ENCODE measurements around the gene SH3D19.

- TF ChIP-seq ZSCAN20 (CRISPR knock-in tag; IDR thresholded peaks at IDR 0.05): no peak
- no peak for TF ChIP-seq CTCF (IDR thresholded peaks at IDR 0.05)
- no peak for TF ChIP-seq MAZ (IDR thresholded peaks at IDR 0.05; ENCODE audit: borderline replicate concordance, low read depth, low read length)
- TF ChIP-seq HOXB13 (CRISPR knock-in tag; IDR thresholded peaks at IDR 0.05; ENCODE audit: low read depth): no peak
- no peak for TF ChIP-seq POLR2A (IDR thresholded peaks at IDR 0.05; ENCODE audit: low read length)
- no peak for TF ChIP-seq JUN (IDR thresholded peaks at IDR 0.05)
- no peak for TF ChIP-seq JUNB (IDR thresholded peaks at IDR 0.05)
- TF ChIP-seq RAD21 (conservative IDR thresholded peaks at IDR 0.05 in 1 of 2, IDR thresholded peaks at IDR 0.05 in 1 of 2): no peak
- no peak for TF ChIP-seq CEBPB (IDR thresholded peaks at IDR 0.05)
Measured at GRCh38 chr4:151202381-151202780, 123.0 kb downstream of the SH3D19 start.

All from A549 (cell line).